HepG2 (cell line): Measurements from ENCODE around the gene MS4A2. TPM values are rescaled to one million over a fixed set of nuclear protein-coding genes. Genes with fewer than 3 reads are reported as not detected.

Experiments used
- ATAC-seq: fragments of 200-7000 bp; cut with Tn5 transposase; 3 replicates; pipeline ENCODE4 v1.9.1; 2020; ENCODE audit warnings: mild to moderate bottlenecking, moderate library complexity
- BruUV-seq: library from RNA; stranded (reverse); fragments of 400-500 nt; replicated peaks from 2 replicates; lab custom pipeline; 2021; lab: Mats Ljungman, UMichigan
- CTCF ChIA-PET: fragments of 300-600 bp; formaldehyde crosslinking; extraction: SDS; loops from one replicate; lab custom pipeline; 2021; ENCODE audit warnings: low total read pairs, inconsistent platforms, low intra/inter-chr PET ratio; lab: Yijun Ruan, JAX
- POLR2A ChIA-PET: fragments of 350-600 bp; sonication (Branson Sonifier 250); formaldehyde crosslinking; loops from one replicate; lab custom pipeline; 2020; ENCODE audit warnings: antibody characterized with exemption, inconsistent platforms; lab: Yijun Ruan, JAX
- DNase-seq: peaks from one replicate; pipeline ENCODE4 v3.0.0-alpha.2; 2015; ENCODE audit warnings: low spot score
- FAIRE-seq: peaks from 3 replicates; lab custom pipeline; 2011; peaks lifted over from hg19 to GRCh38; lab: Jason Lieb, UNC
- H2AFZ ChIP-seq: one replicate; pipeline ENCODE4 v1.6.1; 2011; ENCODE audit warnings: low read length, inconsistent platforms
- H3K27ac ChIP-seq: fragments of 300-600 bp; 3 replicates; pipeline ENCODE4 v1.8.0; 2011; ENCODE audit warnings: mixed run types, mild to moderate bottlenecking, mixed read lengths, low read length, inconsistent platforms; ENCODE audit not compliant: insufficient read depth; ENCODE audit errors: extremely low read length
- H3K27me3 ChIP-seq, 2 experiments: fragments of 200-600 bp in 1 of 2; 2 replicates in 1 of 2; 3 replicates in 1 of 2; pipeline versions ENCODE4 v1.6.0 to v1.8.0; 2011; ENCODE audit warnings: low read length in 2 of 2, mild to moderate bottlenecking in 2 of 2, moderate library complexity in 2 of 2, inconsistent platforms in 1 of 2; ENCODE audit not compliant: insufficient read depth in 2 of 2, control insufficient read depth in 1 of 2
- H3K36me3 ChIP-seq, 2 experiments: fragments of 200-600 bp in 1 of 2; replicated peaks in 1 of 2; 2 replicates in 1 of 2; 3 replicates in 1 of 2; pipeline versions ENCODE4 v1.5.1 to v1.8.0; 2011; ENCODE audit warnings: low read length in 2 of 2, inconsistent platforms in 1 of 2; ENCODE audit not compliant: insufficient read depth in 2 of 2, control insufficient read depth in 1 of 2
- H3K4me1 ChIP-seq: 2 replicates; pipeline ENCODE4 v1.5.1; 2012; ENCODE audit warnings: low read length, inconsistent platforms; ENCODE audit not compliant: insufficient read depth
- H3K4me2 ChIP-seq: 2 replicates; pipeline ENCODE4 v1.6.0; 2011; ENCODE audit warnings: low read depth, low read length, inconsistent platforms
- H3K4me3 ChIP-seq, 3 experiments: fragments of 200-600 bp in 1 of 3; sonication (generic), shearing (Covaris generic) in 1 of 3; replicated peaks in 1 of 3; 2 replicates each; pipeline ENCODE4 v1.5.1; 2011 to 2016; ENCODE audit warnings: low read length in 3 of 3, inconsistent platforms in 2 of 3, low read depth in 2 of 3, mild to moderate bottlenecking in 2 of 3, control low read depth in 1 of 3, mixed read lengths in 1 of 3; ENCODE audit not compliant: insufficient read depth in 1 of 3
- H3K79me2 ChIP-seq: one replicate; pipeline ENCODE4 v1.6.1; 2011; ENCODE audit warnings: low read length, inconsistent platforms; ENCODE audit not compliant: insufficient read depth
- H3K9ac ChIP-seq: 2 replicates; pipeline ENCODE4 v1.6.0; 2011; ENCODE audit warnings: mild to moderate bottlenecking, low read depth, low read length, inconsistent platforms; ENCODE audit not compliant: insufficient read depth
- H3K9me3 ChIP-seq: 2 replicates; pipeline ENCODE4 v1.5.1; 2012; ENCODE audit warnings: mild to moderate bottlenecking, low read length
- H4K20me1 ChIP-seq: 2 replicates; pipeline ENCODE4 v1.6.0; 2011; ENCODE audit warnings: inconsistent platforms, mild to moderate bottlenecking, low read length, moderate library complexity; ENCODE audit not compliant: insufficient read depth
- CBX2 ChIP-seq, 2 experiments: fragments of 200-600 bp in 1 of 2; sonication (generic); formaldehyde crosslinking in 1 of 2; IDR thresholded peaks; 2 replicates each; pipeline versions ENCODE4 v1.7.0 to v1.8.1; 2018 to 2022; ENCODE audit warnings: low read depth in 2 of 2, low read length in 1 of 2, mild to moderate bottlenecking in 1 of 2, missing genetic modification reagents in 1 of 2
- CTCF ChIP-seq: sonication (generic); formaldehyde crosslinking; IDR thresholded peaks from 2 replicates; pipeline ENCODE4 v1.5.0; 2020; ENCODE audit warnings: mild to moderate bottlenecking, missing genetic modification reagents, moderate library complexity
- EED ChIP-seq: sonication (generic); formaldehyde crosslinking; IDR thresholded peaks from 2 replicates; pipeline ENCODE4 v1.5.0; 2020; ENCODE audit warnings: mild to moderate bottlenecking, missing genetic modification reagents
- FOXM1 ChIP-seq: sonication (generic); formaldehyde crosslinking; IDR thresholded peaks from 2 replicates; pipeline ENCODE4 v1.5.0; 2020; ENCODE audit warnings: missing genetic modification reagents
- IKZF1 ChIP-seq: fragments of 450-650 bp; IDR thresholded peaks from 2 replicates; pipeline ENCODE4 v1.7.1; 2016
- KLF12 ChIP-seq: sonication (generic); formaldehyde crosslinking; IDR thresholded peaks from 2 replicates; pipeline ENCODE4 v1.4.0; 2020; ENCODE audit warnings: missing genetic modification reagents, borderline replicate concordance
- LRRFIP1 ChIP-seq: sonication (generic); formaldehyde crosslinking; conservative IDR thresholded peaks from 2 replicates; pipeline ENCODE4 v1.4.0; 2020; ENCODE audit warnings: missing genetic modification reagents
- MAX ChIP-seq: IDR thresholded peaks from 2 replicates; pipeline ENCODE4 v1.6.1; 2012; ENCODE audit warnings: inconsistent platforms
- MEIS1 ChIP-seq: sonication (generic); formaldehyde crosslinking; IDR thresholded peaks from 2 replicates; pipeline ENCODE4 v1.9.0; 2021; ENCODE audit warnings: mild to moderate bottlenecking, missing genetic modification reagents, moderate library complexity, borderline replicate concordance
- MTF1 ChIP-seq: sonication (generic); formaldehyde crosslinking; IDR thresholded peaks from 2 replicates; pipeline ENCODE4 v1.5.0; 2020; ENCODE audit warnings: missing genetic modification reagents
- PAXIP1 ChIP-seq: sonication (generic); formaldehyde crosslinking; conservative IDR thresholded peaks from 2 replicates; pipeline ENCODE4 v1.4.0; 2020; ENCODE audit warnings: mild to moderate bottlenecking, missing genetic modification reagents, moderate library complexity
- POLR2A ChIP-seq, 2 experiments: IDR thresholded peaks; 2 replicates each; pipeline ENCODE4 v1.6.1; 2011; ENCODE audit warnings: low read depth in 2 of 2, low read length in 2 of 2, mild to moderate bottlenecking in 1 of 2, moderate library complexity in 1 of 2; ENCODE audit not compliant: insufficient read depth in 1 of 2
- REPIN1 ChIP-seq: sonication (generic); formaldehyde crosslinking; IDR thresholded peaks from 2 replicates; pipeline ENCODE4 v1.8.0; 2022; ENCODE audit warnings: missing genetic modification reagents, low read depth, mild to moderate bottlenecking, borderline replicate concordance
- TEAD3 ChIP-seq: optimal IDR thresholded peaks from 2 replicates; pipeline ENCODE3; 2016; ENCODE audit warnings: borderline replicate concordance
- TOPORS ChIP-seq: sonication (generic); formaldehyde crosslinking; IDR thresholded peaks from 2 replicates; pipeline ENCODE4 v1.8.0; 2023; ENCODE audit warnings: mild to moderate bottlenecking, missing genetic modification reagents
- XBP1 ChIP-seq: sonication (generic); formaldehyde crosslinking; IDR thresholded peaks from 2 replicates; pipeline ENCODE4 v1.5.0; 2020; ENCODE audit warnings: missing genetic modification reagents
- ZNF3 ChIP-seq: IDR thresholded peaks from 2 replicates; pipeline ENCODE4 v1.7.0; 2017; ENCODE audit warnings: inconsistent platforms
- ZNF772 ChIP-seq: sonication (generic); formaldehyde crosslinking; IDR thresholded peaks from 2 replicates; pipeline ENCODE4 v1.5.0; 2020; ENCODE audit warnings: mild to moderate bottlenecking, missing genetic modification reagents
- ZSCAN25 ChIP-seq: sonication (generic); formaldehyde crosslinking; IDR thresholded peaks from 2 replicates; pipeline ENCODE4 v1.8.0; 2022; ENCODE audit warnings: mild to moderate bottlenecking, missing genetic modification reagents
- WGBS: methylation state at CpG from one replicate; pipeline ENCODE4 v1.1.6; 2017; ENCODE audit warnings: low lambda C conversion rate; 5-methylcytosine and 5-hydroxymethylcytosine counted together
- in situ Hi-C: cut with HindIII; loops from 2 replicates; pipeline ENCODE4 v1.10.0; 2017; ENCODE audit warnings: low pct_unique_long_range_greater_than_20kb; ENCODE audit not compliant: extremely low pct_ligation_motif_present
- intact Hi-C: fragments of 100-400 bp; cut with micrococcal nuclease; formaldehyde crosslinking; loops from one replicate; pipeline ENCODE4 v1.10.0; 2022; ENCODE audit not compliant: unreplicated experiment
- polyA plus RNA-seq, 8 experiments: library from polyadenylated mRNA; depleted of rRNA in 3 of 8; stranded (reverse) in 7 of 8; unstranded in 1 of 8; fragments of >200 nt; fragmentation: Illumina TruSeq in 4 of 8; extraction: Trizol in 4 of 8; gene quantifications; 2 replicates each; pipeline versions ENCODE4 v1.2.1 to v1.2.3, GENCODE V29; 2011 to 2016; ENCODE audit warnings: low read depth in 4 of 8, missing spikeins in 1 of 8, mixed read lengths in 1 of 8; ENCODE audit not compliant: insufficient read depth in 1 of 8
- total RNA-seq, 5 experiments: library from RNA; depleted of rRNA; stranded (reverse); fragments of >200 nt; fragmentation: Illumina TruSeq; extraction: Trizol; gene quantifications; 2 replicates each; pipeline ENCODE4 v1.2.3, GENCODE V29; 2016; ENCODE audit warnings: low read depth in 1 of 5

MS4A2 gene
- total and polyA plus RNA-seq, 2 of the 13 experiments (the other 11 are each of a cell fraction or from before 2014, with no cell fraction given): not detected

GRCh38 chr11:60100516-60100915 lies 12.1 kb downstream of the MS4A2 start:
- peaks cover 29% of the 10 kb centered on the region for H3K4me1 ChIP-seq
- no peaks in the 10 kb centered on the region for H3K9me3 ChIP-seq
- TF ChIP-seq MAX (no peak), KLF12 (CRISPR knock-in tag) (no peak), MTF1 (CRISPR knock-in tag) (no peak), REPIN1 (CRISPR knock-in tag) (no peak), EED (CRISPR knock-in tag) (no peak), TEAD3 (CRISPR knock-in tag) (no peak), TOPORS (CRISPR knock-in tag) (no peak), POLR2A (IDR thresholded peaks at IDR 0.05; ENCODE audit: insufficient read depth in 1 of 2, low read depth in 2 of 2, low read length in 2 of 2) (no peak), XBP1 (CRISPR knock-in tag) (no peak), CTCF (CRISPR knock-in tag) (no peak), ZNF3 (CRISPR knock-in tag) (no peak), MEIS1 (CRISPR knock-in tag) (no peak), ZNF772 (CRISPR knock-in tag) (no peak), IKZF1 (no peak), ZSCAN25 (CRISPR knock-in tag) (no peak), PAXIP1 (CRISPR knock-in tag) (no peak), LRRFIP1 (no peak), CBX2 (IDR thresholded peaks at IDR 0.05; ENCODE audit: low read depth, low read length) (no peak), CBX2 (CRISPR knock-in tag; IDR thresholded peaks at IDR 0.05; ENCODE audit: low read depth) (no peak), FOXM1 (CRISPR knock-in tag) (no peak)
- FAIRE-seq (no peak), DNase-seq (no peak), ATAC-seq (no peak)
- no peaks in the 10 kb centered on the region for H3K79me2 ChIP-seq
- H3K36me3 ChIP-seq: no peaks in the 10 kb centered on the region
- no peak overlapping the region for H3K9ac ChIP-seq
- H3K4me3 ChIP-seq: no peak overlapping the region
- ChIA-PET POLR2A (no interaction called here), CTCF (no interaction called here)
- in situ Hi-C loops (no loop called here), intact Hi-C loops (no loop called here)
- H3K4me2 ChIP-seq: no peak overlapping the region
- no peak overlapping the region for H2AFZ ChIP-seq
- 96% methylated on average over 1 of the region's 1 CpG for WGBS
- no TSS peak for BruUV-seq
- no peaks in the 10 kb centered on the region; a peak in 1 of 5 replicates for H3K27me3 ChIP-seq
- H3K27ac ChIP-seq: no peak overlapping the region
- H4K20me1 ChIP-seq: no peaks in the 10 kb centered on the region
